ENCODE results near the gene F11R.
A peak's percentile ranks its signal among the peaks of the same experiment; 100 is the strongest.
"Not testable (repeated sequence)": the region's sequence is repeated elsewhere in the genome, so short reads cannot be mapped to it uniquely, and the experiment has no call there.

The F11R gene

DNA sequence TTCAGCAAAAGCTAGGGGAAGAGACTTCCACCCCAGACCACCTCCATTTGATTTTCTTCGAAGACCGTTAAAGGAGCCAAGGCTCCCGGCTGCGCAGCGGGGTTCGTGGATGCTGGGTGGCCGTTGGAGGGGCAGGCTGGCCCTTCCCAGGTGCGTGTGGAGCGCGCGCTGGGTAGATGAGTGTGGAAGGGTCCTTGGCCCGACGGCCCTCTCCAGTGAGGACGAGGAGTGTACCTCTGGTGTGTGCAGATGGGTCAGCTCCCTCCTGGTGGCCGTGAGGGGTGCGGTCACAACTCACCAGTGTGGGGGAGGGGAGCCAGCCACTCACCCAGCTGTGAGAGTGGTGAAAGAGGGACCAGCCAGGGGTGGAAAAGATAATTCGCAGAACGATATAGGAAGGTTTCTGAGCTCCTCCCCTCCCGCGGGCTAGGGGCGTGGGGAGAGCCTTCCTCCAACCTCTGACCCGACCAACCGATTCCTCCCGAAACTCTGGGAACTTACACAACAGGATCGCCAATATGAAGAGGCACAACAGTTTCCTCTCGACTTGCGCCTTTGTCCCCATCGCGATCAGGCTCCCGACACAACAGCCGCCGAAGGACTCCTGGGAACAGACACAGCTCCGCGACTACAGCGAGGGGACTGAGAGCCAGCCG is at the start of gene F11R:
Gene F11R, minus strand, starts transcription at position 644 of the 656 bp plus-strand sequence. Its CDS starts 79 bp downstream, at position 565.
- DNase-seq, result no peak

DNA sequence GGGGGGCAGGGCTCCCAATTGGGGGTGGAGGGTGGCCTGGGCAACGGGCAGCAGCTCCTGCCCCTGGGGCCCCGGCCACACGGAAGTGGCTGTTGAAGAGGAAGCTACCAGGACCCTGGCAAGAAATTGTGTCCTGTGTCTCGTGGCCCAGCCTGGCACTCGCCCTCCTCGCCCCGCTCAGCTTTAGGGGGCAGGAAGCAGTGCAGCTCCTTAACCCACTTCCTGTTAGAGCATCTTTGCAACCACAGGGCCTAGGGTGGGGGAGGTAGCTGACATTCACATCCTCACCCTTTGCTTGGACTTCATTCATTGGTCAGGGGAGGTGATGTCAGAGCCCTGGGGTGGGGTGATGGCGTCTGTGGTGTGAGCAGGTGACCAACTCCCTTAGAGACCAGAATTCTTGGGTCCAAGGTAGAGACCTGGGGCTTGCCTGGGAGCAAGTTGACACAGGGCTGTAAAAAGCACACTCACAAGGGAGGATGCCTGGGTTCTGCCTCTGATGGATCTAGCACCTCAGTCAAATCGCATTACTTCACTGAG is 48.8 kb upstream of the F11R start, which contains the start of gene ARHGAP30:
Gene ARHGAP30, minus strand, starts transcription at position 161 of the 540 bp plus-strand sequence. CDS start 267 bp downstream, outside the sequence.
- peak; percentile 64 to 66 for DNase-seq

DNA sequence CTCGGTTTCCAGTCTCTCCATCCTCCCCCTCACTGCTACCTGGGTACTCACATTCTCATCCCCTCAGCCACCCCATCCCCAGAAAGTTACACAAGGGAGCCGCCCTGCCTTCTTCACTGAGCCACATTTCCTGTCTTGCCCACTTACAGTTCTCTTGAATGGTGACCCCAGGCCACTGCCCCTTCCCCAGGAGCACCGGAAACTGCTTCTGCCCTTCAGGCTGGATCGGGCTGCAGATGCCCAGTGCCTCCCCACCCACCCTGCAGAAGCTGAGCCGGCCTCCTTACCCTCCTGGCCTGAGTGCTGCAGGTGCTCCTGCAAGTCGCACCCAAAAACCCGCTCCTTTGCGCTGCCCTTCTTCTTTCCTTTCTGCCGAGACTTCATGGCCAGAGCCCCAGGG is 48.3 kb upstream of the F11R start:
- DNase-seq, result no peak

DNA sequence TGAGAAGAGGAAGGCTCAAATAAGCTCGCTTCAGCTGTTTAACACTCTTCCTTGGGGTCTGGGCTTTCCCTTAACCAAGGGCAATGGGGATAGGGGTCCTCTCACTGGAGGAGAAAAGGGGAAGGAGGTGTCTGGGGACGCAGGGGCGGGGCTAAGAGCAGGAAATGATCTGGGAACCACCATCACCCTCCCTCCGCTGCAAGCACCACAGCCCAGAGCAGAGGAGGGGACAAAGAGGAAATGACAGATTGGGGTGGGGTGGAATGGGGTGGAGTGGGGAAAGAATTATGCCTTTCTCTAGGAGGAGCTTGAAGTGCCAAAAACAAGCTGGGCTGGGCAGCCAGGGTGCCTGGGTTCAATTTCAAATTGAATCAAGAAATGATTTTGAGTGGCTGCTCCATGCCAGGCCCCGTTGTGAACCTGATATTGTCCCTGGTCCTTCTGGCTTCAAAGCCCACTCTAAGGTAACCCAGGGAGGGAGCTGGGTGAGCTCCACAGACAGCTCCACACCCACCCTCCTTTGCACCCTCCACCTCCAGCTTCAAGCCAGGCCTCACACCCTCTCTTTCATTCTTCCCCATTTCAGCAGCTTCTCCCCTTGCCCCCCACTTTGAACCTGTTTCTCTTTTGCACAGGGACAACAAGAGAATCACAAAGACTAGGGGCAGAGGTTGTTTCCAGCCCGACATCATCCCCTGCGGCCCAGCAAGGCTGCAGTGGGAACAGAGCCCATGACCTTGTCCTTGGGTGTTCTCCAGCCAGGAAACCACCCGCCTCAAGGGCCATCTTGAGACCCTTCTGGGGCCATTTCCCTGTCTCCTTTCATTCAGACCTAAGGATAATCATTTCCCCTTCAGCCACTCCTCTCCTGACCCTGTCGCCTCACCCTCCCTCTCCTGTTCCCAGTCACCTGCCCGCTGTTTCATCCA is 47.6 kb upstream of the F11R start:
- peak; percentile 68 to 69 for DNase-seq

DNA sequence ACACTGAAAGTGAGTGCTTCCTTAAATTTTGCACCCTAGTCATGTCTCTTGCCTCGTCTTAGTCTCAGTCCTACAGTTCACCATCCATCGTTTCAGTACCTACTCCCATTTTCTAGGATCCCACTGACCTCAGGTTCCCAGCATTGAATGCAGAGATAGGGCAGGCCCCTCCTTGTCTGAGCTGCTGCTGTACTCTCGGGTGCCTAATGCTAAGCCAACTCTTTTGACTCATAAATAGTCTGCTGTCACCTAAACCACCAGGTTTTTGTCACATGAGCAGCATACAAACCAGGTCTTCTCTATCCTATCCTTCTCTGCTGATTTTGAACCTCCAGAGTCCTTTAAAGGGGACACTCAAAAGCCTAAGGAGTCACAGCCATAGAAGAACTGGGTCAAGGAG is 45.7 kb upstream of the F11R start:
- DNase-seq, result no peak

DNA sequence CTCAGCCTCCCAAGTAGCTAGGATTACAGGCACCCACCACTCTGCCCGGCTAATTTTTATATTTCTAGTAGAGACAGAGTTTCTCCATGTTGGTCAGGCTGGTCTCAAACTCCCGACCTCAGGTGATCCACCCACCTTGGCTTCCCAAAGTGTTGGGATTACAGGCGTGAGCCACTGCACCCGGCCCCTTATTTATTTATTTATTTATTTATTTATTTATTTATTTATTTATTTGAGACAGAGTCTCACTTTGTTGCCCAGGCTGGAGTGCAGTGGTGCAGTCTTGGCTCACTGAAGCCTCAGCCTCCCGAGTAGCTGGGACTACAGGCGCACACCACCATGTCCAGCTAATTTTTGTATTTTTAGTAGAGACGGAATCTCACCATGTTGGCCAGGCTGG is 44.7 kb upstream of the F11R start:
- DNase-seq, result not testable (repeated sequence)

DNA sequence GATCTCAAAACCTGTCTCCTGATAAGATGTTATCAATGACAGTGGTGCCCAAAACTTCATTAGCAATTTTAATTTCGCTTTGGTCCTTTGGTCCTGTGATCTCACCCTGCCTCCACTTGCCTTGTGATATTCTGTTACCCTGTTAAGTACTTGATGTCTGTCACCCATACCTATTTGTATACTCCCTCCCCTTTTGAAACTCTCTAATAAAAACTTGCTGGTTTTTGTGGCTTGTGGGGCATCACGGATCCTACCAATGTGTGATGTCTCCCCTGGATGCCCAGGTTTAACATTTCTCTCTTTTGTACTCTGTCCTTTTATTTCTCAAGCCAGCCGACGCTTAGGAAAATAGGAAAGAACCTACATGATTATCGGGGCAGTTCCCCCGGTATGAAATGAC is 43.0 kb upstream of the F11R start:
- DNase-seq, result not testable (repeated sequence)

DNA sequence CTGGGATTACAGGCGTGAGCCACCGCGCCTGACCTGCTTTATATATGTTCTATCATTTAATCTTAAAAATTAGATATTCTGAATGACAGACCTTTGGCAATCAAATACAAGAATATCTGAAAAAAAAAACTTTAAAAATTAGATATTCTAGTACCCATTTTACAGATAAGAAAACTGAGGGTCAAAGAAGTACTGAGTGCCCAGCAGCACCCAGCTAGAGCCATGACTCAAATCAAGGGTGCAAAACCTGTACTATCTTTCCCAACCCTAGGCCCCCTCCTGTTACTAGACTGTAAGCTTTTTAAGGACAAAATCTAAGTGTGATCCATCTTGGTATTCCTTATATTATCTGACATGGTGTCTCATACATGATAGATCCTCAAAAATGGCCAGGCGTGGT is 40.5 kb upstream of the F11R start:
- no peak for DNase-seq

DNA sequence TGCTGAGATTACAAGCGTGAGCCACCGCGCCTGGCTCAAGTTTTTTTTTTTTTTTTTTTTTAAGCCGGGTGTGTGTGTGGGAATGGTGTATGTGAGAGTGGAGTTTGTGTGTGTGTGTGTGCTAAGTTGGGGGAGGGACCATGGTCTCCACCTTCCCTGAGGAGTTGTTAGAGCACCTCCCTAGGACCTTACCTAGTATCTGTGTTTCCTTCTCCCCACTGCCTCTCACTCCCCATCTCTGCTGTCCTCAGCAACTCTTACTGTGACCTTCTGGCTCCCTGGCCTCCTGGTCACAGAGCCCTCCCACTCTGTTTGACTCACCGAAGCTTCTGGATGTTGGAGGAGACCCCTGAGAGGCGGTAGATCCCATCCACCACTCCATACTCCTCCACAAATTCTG is 38.3 kb upstream of the F11R start:
- no peak for DNase-seq

DNA sequence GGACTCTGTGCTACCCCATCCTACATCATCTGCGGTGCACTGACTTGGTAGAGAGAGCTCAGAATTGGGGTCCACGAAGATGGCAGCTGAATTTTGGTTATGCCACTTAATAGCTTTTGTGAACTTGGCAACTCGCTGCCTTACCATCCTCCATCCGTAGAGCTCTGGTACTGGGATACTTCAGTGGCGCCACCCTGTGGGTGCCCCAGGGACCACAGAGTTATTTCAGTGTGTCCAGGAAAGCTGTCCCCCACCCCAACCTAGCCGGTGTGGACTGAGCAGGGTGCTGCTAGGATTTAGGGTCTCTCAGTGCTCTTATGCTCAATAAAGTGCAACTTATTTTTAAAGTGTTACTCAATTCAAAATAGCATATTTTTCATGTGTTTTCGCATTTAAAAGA is 33.9 kb upstream of the F11R start:
- DNase-seq, result no peak

DNA sequence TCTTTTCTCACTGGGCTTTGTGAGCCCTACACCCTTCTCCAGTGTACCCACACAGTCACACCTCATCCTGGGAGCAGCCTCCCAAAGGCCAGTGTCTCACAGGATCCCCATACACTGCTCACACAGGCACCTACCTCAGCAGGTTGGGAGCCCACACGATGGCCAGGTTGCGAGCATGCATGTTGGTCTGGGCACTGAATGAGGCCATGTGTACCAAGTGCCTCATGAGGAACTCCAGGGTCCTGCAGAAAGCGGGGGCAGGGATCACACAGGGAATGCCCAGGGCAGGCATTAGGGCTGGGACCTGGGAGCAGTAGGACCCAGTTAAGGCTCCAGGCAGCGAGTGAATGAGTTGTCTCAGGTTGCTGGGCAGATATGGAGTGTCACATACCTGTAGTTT is 33.3 kb upstream of the F11R start:
- no peak for DNase-seq

DNA sequence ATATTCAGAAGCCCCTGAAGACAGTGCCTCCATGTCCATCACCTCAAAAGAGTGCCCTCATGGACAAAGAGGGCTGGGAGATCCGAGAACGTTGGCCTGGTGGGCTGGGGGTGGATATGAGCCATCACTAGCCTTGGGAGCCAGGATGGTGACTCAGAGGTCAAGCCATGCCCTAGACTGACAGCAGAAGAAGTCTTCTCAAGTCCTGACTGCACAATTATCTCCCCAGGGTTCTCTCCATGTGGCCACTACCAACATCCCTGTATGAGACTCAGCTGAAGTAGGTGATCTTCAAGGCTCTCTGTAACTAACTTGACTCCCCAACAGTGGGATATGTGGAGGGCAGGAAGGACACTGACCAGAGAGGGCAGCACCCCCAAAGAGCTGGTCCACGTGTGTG is 31.9 kb upstream of the F11R start:
- no peak for DNase-seq

DNA sequence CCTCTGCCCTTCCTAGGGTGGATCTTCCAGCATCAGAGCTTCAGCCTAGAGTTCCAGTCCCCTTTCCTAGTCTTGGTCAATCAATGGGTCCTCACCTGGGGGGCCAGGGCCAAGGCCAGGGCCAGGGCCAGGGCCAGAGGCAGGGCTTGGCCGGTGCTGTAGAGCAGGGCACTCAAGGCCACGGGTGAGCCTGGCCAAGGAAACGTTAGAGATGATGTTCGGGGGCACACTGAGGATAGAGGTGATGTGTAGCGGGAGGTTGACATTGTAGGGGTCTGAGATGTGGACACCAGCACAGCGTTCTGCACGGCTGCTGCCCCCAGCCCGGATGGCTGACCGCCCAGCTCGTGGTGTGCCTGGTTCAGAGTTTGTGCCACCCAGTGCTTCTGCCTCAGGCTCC is 30.3 kb upstream of the F11R start:
- no peak for DNase-seq

DNA sequence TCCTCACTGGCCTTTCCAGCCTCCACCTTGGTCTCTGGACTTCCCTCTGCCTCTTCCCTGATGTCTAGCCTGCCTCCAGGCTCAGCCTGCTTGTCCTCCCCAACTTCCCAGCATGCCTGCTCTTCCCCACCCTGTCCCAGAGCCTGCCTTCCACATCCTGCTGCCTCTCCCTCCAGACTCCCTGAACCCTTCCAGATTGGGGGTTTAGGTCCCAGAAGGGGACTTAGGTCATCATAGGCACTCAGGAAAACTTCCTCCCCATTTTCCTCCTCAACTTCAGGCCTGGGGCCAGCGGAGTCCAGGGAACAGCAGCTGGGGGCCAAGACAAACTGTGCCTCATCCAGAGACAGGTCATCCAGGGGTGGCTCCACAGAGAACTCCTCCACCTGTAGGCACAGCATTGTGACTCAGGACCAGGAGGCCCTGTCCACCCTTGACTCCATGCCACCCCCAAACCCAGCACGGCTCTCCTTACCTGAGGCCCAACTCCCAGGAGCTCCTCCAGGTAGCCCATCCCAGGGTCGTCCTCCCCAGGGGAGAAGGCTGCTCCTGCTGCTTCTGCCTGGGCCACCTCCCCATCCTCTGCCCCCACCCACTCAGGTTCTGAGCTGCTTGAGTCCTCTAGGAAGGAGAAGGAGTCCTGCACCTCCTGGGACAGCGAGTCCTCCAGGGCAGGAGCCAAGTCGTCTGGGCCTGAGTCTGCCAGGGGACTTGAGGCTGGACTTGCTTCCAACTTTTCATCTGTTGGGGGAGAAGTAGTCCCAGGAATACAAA is 28.2 kb upstream of the F11R start:
- no peak for DNase-seq

DNA sequence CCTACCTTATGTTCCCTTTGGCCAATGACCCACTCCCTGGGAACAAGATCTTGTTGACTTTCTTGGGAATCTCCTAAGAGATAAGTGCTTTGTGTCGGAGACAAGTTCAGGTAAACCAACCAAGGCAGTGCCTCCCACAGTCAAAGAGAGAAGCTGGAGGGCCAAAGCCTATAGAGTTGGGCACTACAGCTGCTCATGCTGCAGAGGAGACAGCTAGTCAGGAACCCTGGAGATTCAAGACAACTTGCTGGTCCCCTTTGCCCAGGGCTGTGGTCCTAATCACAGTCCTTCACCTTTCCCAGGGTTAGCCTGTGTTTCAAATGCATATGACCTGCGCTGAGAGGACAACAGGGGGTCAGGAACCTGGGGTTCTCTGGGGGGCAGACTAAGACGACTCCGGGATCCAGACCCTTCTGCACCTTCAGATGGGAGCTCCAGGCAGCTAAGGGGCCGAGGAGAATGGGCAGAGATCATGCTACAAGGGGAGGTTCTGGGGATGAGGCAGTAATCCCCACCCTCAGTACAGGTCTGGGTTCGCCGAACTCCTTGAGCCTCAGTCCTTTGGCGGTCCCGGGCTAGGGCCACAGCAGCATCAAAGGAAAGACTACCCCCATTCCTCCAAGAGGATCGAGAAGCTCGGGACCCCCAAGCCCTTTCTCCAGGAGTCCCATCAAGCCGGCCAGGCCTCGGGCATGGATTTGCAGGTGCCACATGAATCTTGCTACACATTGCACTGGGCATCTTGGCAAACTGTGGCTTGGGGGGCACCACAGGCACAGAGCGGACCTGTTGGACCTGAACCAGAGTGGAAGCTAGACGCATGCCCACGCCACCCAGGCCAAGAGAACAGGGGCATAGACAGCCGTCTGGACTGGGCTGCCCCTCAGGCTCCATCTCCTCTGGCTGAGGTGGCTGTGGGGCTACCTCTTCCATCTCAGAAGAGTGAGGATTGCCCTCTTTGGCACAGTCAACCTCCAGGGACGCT is 26.8 kb upstream of the F11R start:
- no peak for DNase-seq

DNA sequence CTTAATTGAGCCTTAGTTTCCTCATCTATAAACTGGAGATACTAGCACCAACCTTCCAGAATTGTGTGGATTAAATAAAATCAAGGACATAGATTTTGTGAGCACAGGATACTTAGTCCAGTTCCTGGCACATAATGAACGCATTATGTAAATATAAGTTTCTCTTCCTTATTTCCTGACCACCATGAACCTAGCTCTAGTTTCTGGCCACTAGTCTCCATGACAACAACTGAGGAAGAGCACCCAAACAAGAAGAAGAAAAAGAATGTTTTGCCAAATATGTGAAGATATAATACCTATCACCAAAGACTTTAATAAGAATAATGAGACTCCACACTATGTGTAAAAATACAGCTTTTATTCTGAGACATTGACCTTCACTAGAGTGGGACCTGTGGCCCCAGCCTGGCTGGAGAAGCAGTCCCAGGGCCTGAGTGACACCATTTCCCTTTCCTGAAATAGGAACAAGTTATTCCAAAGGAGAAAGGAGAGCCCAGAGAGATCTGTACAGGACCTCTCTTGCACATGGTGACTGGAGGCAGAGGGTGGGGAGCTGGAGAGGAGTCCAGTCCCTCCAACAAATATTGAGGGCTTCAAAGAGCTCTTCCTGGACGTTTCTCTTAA is 25.8 kb upstream of the F11R start:
- no peak for DNase-seq

DNA sequence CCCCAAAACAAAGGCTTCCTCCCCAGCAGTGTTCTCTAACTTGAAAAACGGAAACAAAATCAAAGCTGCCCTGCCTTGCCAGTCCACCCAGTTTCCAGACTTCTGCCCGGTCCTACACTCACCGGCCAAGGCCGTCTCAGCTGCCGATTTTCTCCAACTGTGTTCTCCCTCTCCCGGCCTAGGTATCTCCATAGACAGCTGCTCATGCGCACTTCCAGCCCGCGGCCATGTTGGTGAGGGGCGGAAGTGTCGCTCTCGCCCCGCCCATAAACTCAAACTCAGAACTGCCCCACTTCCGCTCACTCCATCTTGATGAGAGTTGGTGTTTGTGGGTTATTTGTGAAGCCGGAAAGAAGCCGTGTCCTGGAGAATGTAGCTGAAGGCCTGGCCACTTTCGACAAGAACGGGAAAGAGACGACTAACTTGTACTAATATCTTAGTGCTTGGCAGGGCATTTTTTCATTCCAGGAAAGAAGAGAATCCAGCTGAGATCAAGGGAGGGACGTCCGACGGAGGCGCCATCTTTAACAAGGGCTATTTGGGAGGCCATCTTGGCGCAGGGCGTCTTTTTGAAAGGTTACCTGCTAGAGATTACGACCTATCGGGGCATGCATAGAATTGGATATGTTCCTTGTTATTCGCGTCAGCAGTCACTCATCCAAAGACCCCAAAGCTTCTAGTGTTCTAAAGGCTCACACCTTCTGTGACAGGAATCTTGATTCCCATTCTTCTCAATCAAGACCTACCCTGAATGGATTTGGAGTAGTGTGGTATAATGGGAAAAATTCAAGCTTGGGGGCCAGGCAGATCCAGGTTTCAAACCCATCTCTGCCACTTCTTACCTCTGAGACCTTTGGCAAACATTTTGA is 25.0 kb upstream of the F11R start, which contains the start of gene USF1:
Gene USF1, minus strand, starts transcription at position 242 of the 869 bp plus-strand sequence. CDS start 2,702 bp downstream, outside the sequence.
- peak; percentile 88 for DNase-seq

DNA sequence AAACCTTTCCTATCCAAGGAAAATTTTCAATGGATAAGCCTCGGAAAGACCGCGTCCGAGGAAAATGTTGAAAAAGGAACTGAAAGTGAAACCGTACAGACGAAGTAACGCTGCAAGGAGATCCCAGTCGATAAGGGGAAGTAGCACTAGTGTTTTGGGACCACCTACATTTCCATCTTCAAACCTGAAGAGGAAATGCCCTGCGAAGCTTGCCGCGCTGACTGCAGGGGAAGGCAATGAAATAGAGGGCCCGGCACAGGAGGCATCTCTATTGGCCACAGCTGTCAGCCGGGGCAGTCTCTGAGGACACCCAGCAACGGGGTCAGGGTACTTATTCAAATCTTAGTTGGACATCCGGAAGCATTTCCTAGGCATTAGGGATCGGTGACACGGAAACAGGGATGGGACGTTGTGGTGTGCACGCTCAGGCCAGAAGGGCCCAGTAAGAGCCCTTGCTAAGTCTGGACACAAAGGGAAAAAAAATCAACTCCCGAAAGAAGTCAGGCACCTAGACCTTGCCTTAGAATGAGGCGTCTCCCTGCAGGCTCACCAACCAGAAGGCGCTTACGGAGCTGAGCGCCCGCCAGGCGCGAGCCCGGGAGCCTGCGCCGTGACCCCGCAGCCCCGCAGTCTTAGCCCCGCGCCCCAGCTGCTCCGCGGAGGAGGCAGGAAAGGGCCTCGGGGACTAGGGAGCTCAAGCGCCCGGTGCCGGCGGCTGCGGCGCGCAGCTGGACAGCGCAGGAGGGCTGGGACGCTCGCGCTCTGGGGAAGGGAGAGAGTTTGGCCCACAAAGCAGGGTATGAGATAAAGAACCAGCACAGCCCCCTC is 24.2 kb upstream of the F11R start:
- no peak for DNase-seq

DNA sequence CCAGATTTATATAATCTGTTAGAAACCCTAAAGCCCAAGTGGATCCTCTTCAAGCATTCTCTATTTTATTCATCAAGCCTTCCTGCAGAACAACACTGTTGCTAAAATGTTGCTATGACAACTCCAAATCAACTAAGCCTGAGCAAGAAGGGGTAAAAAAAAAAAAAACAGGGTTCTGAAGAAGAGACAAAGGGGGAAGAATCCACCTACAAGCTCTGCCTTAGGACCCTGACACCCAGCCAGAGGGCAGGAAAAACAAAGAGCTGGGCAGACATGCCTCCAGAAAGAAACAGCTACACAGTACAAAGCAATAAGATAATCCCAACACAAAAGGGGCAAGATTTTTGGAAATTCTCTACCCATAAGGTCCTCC is 23.6 kb upstream of the F11R start:
- DNase-seq, result no peak
